ENCODE measurements around the gene TRIM28. TPM values are rescaled to one million over a fixed set of nuclear protein-coding genes. Genes with fewer than 3 reads are reported as not detected.

The TRIM28 gene
- total and polyA plus RNA-seq, 9 of the 15 experiments (the other 6 are each of a cell fraction or from before 2014, with no cell fraction given), result 12.1 to 797 (median 490) TPM

GRCh38 chr19:58513694-58514563 lies 29.9 kb upstream of the TRIM28 start (continued):
- peak in 1 of 3 experiments; percentile 74; a peak in 1 of 6 replicates for TF ChIP-seq ZBTB11 (CRISPR knock-in tag; IDR thresholded peaks at IDR 0.05)
- TF ChIP-seq STAG1 (CRISPR knock-in tag; IDR thresholded peaks at IDR 0.05; ENCODE audit: borderline replicate concordance), result no peak; the same call in 1 of the 2 replicates
- TF ChIP-seq ELF1 (tag; IDR thresholded peaks at IDR 0.05), result no peak
- no peak for TF ChIP-seq PHB2 (IDR thresholded peaks at IDR 0.05; ENCODE audit: low read depth)
- no peak for TF ChIP-seq MTA1 (IDR thresholded peaks at IDR 0.05; ENCODE audit: borderline replicate concordance)
- TF ChIP-seq KLF13 (tag; IDR thresholded peaks at IDR 0.05; ENCODE audit: borderline replicate concordance, low read depth), result peak; percentile 48; the same call in 1 of the 2 replicates
- peak; percentile 90; the same call in 1 of the 2 replicates for TF ChIP-seq MTA3 (IDR thresholded peaks at IDR 0.05; ENCODE audit: borderline replicate concordance)
- peak; percentile 77 to 80 for TF ChIP-seq RAD21 (CRISPR knock-in tag; conservative IDR thresholded peaks at IDR 0.05 in 1 of 2, IDR thresholded peaks at IDR 0.05 in 1 of 2)
- TF ChIP-seq U2AF1 (optimal IDR thresholded peaks at IDR 0.05; ENCODE audit: low read depth, low read length), result peak; percentile 51
- TF ChIP-seq MITF (IDR thresholded peaks at IDR 0.05), result no peak
- no peak for TF ChIP-seq ZNF699 (CRISPR knock-in tag; IDR thresholded peaks at IDR 0.05; ENCODE audit: insufficient replicate concordance)
- TF ChIP-seq ZNF253 (CRISPR knock-in tag; conservative IDR thresholded peaks at IDR 0.05), result no peak
- no peak for TF ChIP-seq KLF16 (IDR thresholded peaks at IDR 0.05)
- TF ChIP-seq TAF15 (IDR thresholded peaks at IDR 0.05; ENCODE audit: low read depth, low read length), result no peak
- no peak for TF ChIP-seq PML (IDR thresholded peaks at IDR 0.05; ENCODE audit: low read length)
- TF ChIP-seq CCNT2 (IDR thresholded peaks at IDR 0.05; ENCODE audit: borderline replicate concordance, extremely low read depth, insufficient read length, low read depth, low read length), result peak; percentile 69
- no peak for TF ChIP-seq HDAC3 (IDR thresholded peaks at IDR 0.05; ENCODE audit: borderline replicate concordance, partially characterized antibody)
- no peak for TF ChIP-seq TSC22D4 (tag; IDR thresholded peaks at IDR 0.05)
- no peak for TF ChIP-seq ZNF408 (CRISPR knock-in tag; IDR thresholded peaks at IDR 0.05; ENCODE audit: low read depth)
- TF ChIP-seq, protein P1, sequence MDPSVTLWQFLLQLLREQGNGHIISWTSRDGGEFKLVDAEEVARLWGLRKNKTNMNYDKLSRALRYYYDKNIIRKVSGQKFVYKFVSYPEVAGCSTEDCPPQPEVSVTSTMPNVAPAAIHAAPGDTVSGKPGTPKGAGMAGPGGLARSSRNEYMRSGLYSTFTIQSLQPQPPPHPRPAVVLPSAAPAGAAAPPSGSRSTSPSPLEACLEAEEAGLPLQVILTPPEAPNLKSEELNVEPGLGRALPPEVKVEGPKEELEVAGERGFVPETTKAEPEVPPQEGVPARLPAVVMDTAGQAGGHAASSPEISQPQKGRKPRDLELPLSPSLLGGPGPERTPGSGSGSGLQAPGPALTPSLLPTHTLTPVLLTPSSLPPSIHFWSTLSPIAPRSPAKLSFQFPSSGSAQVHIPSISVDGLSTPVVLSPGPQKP (CRISPR knock-in tag; IDR thresholded peaks at IDR 0.05), result no peak
- no peak for TF ChIP-seq NCOA2 (IDR thresholded peaks at IDR 0.05; ENCODE audit: partially characterized antibody in 2 of 2)

Measured in K562 (cell line).